GM21526 (cell line): ENCODE results near the gene SPOCK1.
"Not testable (repeated sequence)": the region's sequence is repeated elsewhere in the genome, so short reads cannot be mapped to it uniquely, and the experiment has no call there.

Experiments used
- ATAC-seq: cut with Tn5 transposase; IDR thresholded peaks from one replicate; pipeline ENCODE4 v1.9.1; 2021; ENCODE audit warnings: moderate library complexity; ENCODE audit not compliant: unreplicated experiment, low FRiP score

Gene SPOCK1

DNA sequence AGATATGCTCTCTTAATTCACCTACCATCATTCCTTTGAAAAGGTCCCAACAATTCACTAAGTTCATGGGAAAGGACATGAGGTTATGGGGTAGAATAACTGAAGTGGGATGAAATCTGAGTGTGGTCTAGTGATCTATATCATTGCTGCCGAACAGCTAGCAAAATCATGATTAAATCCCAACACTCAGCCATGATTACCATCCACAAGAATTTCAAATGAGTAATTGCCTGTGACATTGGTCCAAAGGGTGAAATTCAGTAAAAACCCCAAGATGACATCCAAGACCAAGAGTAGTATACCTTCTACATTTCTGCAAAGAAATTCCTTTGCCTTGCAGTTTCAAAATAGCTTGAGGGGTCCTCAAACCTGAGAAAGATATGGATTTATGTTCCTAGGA is 225.6 kb downstream of the SPOCK1 start:
- ATAC-seq, result no peak

DNA sequence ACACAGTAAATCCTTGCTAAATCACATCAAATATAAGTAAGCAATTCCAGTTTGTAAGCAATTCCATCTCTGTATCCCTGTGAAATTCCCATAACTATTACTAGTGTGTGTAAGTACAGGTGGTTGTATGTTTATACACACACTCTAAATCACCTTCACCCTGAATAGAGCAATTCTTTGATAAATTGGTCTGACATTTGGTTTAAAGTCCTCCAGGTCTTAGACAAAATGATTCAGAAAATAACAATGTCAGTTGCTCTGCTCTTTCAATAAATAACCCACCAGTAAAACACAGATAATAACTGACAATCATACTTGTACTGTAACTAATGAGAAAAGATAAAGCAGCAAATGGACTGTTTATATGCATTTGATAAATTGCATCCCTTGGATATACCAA is 226.3 kb downstream of the SPOCK1 start:
- ATAC-seq, result no peak

DNA sequence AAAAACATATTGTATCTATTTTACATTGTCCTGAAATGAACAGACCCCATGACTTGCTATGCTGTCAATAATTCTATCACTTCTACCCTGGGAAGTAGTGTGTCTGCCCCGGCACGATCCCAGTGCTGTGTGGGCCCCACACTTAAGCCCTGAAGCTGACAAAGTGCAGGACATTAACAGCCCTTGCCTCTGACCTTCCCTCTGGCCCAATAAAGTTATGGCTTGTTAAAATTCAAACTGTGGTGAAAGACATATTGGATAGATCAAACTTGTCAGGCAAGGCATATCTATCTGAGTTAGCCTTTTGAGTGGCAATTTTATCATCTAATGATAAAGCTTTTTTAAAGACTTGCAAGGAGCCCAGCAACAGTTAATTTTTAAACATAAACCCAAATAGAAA is 229.2 kb downstream of the SPOCK1 start:
- no peak for ATAC-seq

DNA sequence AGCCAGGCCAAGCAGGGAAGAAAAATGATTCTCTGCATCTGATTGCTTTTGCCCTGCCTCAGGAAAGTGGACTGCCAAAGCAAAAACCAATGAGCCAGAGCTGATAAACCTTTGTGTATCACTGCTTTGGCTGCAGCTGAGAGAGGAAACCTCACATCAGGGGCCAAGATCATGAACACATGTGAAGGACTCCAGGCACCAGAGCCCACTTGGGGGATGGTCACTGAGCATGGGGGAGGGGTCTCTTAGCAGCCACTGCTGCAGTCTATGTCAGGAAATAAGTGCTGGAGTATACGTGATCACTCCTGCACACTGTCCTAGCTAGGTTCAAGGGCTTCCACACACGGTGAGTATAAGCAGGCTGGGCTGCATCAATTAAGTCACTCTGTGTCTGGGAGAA is 229.9 kb downstream of the SPOCK1 start:
- no peak for ATAC-seq

DNA sequence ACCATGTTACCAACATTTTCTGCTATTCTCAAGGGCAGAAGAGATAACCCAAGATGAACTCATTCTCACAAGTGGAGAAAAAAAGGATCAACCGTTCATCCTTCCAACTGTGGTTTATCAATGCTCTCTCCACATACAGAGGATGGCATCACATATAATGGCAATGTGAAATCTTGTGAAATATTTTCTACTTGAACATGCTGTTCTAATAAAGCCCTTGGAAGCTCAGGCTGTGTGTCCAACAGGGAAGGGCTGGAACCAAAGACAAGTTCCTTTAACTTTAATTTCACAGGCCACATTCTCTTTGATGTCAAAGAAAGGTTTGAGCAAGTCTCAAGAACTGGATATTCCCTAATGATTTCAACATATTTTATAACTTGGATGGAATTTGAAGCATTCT is 230.5 kb downstream of the SPOCK1 start:
- ATAC-seq, result no peak

DNA sequence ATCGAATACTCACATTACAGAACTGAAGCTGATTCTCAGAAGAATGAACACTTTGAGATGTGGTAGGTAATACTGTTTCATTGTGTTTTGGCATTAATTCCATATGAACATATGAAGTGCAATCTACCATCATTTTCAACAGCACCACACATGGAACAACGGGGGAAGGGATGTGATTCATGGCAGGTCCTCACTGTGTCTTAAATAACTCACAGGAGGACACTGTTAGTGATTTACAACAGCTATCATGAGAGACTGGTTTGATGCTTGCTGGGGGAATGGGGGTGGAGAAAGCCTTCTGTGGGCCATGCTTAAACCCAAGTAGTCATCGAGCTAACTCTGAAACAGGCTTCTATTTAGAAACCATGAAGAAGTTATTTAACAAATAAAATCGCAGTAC is 232.9 kb downstream of the SPOCK1 start:
- no peak for ATAC-seq

DNA sequence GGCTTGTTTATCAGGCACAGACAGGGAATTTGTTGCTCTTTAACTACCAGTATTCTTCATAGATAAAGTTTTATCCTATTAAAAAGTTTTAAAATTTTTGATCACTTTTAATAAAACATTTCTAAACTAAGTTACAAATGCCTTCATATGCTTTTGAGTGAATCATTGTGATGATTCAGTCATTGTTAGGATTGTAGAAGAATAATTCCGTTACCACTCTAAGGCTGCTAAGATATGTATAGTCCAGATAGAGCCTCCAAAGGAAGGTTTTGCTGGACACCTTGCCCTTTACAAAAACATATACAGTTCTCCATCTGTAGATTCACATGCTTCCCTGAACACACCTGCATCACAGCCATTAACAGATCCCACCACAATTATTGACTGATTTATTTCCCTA is 233.7 kb downstream of the SPOCK1 start:
- ATAC-seq, result no peak

DNA sequence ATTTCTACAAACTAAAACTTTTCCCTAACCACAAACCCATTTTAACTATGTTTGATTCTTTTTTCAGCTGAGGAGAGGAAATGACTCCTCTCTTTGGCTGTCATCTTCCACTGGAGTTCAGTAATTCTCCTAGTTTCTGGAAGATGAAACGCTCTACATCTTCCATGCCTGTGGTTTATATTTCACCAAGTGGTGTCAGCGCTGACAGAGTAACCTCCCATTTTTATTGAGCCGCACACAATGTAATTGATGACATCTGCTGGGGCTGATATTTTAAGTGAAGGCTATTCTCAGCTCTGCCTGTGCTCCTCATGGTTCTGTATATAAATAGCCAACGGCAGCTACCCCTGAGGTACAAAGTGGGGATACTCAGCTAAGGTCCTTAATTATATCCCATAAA is 234.6 kb downstream of the SPOCK1 start:
- ATAC-seq, result no peak

DNA sequence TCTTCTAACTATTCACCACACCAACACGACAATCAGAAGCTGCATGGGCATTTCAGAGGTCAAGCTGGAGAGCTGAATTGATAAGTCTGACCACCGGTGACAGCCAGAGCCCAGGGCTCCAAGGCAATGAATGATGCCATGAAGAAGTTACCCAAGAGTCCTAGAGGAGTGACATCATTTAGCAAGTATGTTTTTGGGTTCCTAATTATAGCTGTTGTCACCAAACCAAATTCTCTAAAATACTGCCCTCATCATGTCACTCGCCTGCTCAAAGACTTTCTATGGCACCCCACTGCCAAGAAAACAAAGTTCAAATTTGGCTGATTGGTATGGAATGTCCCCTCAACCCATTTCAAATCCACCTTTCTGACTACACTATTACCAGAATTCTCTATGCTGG is 235.1 kb downstream of the SPOCK1 start:
- ATAC-seq, result no peak

DNA sequence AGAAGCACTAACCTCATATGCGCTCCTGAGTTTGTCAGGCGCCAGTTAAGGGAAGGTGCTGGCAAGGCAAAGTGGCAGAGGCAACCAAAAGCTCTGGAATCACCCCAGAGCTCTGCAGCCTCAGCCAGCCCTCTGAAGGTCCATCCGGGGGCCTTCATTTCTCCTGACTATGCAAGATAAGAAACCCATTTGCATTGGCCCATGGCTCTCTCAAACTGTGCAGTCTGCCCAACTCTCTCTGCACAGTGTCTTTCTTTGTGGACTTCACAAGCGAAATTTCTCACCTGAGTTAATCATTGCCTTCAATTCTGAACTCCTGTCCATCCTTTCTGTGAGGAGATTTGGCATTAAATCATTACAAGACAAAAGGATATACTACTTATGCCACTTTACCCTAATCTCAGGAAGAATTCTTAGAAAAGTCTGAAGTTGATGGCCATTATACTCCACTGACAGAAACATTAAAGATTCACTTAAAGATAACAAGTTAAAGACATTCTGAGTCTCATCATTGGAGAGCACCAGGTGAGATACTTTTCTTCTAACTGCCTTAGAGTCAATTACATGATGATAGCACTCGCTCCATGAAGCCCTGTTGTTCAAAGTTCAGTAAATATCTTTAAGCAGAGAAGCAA is 235.6 kb downstream of the SPOCK1 start:
- no peak for ATAC-seq

DNA sequence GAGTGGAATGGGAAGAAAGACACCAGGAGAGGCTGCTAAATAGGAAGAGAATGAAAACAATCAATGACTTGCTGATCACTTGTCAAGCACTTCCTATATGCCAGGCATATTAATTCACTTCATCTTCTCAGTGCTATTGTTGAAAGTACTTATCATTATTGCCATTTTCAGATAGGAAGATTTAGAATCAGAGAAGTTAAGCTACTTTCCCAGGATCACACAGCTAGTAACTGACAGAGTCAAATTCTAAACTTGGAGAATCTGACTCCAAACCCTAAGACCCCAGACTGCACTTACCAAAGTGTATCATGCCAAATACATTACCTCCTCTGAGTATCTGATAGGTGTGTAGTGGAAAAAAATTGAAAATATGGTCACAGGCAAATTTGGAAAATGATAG is 236.3 kb downstream of the SPOCK1 start:
- ATAC-seq, result no peak

DNA sequence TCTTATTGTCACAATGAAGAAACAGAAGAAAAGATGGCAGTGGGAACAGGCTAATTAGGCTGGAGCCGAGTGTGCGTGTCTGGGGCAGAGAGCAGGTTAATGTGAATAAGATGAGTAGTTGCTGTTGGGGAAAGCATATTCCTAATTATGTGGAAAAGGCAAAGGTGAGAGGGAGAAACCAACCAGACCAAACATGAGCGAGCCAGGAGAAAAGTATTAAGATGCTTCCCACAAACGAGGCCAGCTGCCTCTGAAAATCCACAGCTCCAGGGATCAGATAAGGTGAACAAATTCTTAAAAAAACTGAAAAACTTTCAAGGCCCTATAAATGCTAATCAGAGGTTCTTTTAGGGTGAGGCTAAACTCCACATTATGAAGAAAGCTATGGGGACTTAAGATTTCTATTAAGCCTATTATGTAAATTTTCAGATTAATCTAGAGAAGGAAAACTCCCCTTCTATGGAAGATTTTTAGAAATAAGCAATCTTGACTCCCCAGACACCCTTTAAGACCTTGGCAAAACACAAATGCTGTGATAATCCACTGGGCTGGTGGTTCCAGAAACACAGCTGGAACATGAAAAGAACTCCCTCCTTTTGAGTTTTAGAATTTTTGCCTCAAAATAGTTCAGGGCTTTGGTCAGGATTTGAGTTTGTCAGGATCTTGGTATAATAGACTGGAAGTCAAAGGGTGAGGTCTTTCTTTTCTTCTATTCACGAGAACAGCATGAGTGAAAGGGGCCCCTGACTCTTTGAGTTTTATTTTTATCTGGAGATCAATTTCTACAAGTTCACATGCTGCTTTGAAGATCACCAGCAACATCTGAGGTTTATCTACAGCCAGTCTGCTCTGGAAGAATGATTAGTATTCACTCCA is 238.1 kb downstream of the SPOCK1 start:
- ATAC-seq, result no peak

DNA sequence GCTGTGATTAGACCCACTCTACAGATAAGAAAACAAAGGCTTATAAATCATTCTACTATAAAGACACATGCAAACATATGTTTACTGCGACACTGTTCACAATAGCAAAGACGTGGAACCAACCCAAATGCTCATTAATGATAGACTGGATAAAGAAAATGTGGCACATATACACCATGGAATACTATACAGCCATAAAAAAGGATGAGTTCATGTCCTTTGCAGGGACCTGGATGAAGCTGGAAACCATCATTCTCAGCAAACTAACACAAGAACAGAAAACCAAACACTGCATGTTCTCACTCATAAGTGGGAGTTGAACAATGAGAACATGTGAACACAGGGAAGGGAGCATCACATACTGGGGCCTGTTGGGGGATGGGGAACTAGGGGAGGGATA is 240.0 kb downstream of the SPOCK1 start:
- ATAC-seq, result not testable (repeated sequence)

DNA sequence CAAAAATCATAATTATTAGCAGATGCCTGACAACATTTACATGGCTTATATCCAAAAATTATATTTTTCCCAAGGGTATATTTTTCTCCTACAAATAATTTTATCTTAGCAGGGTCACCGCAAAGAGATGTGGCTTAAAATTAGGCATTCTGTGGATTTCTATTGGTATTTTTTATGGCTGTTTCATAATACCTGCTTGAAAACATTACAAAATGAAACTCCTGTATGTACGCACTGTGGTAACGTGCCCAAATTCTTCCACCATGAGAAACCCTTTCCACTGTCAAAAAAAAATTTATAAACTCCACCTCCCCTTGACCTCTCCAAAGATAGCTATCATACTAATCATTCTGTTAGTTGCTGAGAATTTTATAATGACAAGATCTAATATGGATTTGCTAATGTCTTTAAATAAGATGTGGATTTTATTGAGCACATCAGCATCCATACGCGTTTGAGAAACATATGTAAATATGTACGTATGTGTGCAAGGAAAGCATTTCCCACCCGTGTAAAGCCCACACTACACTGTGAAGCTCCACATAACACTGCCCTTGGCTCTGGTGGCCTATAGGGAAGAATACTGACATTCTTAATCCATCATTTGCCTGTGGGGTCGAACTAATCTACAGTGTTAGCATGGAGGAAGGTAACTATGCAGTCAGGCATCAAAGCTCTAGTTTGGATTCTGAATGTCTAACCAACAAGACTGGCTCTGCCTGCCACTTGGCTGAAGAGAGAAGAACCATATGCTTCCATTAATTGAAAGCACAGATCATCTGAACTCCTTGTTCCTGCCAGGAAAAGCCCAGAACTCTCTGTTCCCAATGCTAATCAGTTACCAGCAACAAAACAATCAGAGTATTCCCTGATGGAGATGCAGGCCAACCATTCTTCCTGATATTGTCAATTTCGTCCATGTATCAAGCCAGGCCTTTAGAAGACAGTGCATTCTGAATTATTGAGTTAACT is 244.7 kb downstream of the SPOCK1 start:
- no peak for ATAC-seq

DNA sequence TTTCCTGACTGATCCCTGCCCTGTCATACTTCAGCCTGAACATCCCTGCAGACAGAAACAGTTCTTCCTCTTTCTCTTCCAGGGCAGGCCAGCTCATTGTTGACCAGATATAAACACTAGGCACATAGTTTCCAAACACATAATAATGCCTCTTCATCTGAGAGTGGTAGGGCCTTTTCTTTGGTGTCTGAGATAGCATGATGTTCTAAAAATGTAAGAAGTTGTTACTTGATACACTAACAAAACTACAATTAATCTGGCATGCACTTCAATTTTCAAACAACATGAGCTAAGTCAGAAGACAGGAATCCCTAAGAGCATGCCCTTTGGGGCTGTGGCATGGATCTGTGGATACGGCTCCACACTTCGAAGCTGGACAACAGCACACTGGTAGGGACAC is 246.6 kb downstream of the SPOCK1 start:
- ATAC-seq, result no peak

DNA sequence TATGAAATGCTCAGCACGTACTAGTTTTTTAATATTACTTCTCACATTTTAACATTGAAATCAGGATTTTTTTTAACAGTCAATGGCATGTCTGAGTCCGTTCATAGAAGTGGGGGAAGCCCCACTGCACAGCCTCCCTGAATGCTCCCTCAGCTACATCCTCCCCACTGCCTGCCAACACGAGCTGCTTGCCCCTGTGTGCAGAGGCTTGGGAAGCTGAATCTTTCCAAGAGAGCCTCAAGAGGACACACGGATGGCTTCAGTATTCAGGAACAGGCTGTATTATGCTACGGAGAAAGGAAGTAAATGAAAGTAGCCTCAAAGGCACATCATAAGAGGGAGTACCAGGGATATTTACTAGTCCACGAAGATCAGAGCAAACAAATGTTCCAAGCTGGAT is 248.7 kb downstream of the SPOCK1 start:
- no peak for ATAC-seq

DNA sequence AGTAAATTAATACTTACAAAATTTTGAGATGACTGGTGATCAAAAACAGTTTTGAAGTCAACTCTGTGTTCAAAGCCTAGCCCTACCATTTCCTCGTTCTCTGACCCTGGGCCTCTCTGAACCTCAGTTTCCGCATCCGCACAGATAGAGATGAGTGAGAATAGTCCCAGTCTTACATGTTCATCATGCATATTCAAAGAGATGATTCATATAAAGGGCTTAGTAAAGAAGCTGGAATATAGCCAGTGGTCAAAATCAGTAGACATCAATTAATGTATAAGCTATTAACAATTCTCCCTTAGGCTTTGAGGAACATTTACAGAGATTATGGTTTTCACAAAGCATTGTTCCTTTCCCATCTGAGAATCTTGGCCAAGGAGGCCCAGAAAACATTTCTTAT is 250.6 kb downstream of the SPOCK1 start:
- ATAC-seq, result no peak

DNA sequence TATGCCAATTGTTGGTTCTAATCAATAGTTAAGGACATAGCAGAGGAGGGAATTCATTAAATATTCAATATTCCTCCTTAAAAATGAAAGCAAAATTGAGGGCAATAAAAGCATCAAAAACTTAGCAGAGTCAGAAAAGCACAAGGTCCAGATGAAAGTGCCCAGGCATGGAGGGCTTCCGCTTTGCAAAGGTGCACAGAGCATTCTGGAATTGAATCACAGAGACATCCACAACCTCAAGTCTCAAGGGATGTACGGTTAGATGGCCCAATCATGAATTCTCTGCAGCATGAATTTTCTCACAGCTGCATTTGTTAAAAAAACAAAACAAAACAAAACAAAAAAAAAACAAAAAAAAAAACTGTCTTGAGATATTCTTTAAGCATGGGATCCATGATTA is 253.7 kb downstream of the SPOCK1 start:
- no peak for ATAC-seq

DNA sequence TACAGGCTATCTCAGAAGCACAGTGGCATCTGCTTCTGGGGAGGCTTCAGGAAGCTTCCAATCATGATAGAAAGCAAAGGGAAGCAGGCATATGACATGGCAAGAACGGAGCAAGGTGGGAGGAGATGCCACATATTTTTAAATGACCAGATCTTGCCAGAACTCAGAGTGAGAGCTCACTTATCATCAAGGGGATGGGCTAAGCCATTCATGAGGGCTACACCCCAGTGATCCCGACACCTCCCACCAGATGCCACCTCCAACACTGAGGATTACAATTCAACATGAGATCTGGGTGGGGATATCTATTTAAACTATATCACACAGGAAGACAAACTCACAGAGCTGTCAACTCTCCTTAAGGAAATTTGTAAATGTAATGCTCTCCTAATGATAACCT is 258.8 kb downstream of the SPOCK1 start:
- no peak for ATAC-seq

DNA sequence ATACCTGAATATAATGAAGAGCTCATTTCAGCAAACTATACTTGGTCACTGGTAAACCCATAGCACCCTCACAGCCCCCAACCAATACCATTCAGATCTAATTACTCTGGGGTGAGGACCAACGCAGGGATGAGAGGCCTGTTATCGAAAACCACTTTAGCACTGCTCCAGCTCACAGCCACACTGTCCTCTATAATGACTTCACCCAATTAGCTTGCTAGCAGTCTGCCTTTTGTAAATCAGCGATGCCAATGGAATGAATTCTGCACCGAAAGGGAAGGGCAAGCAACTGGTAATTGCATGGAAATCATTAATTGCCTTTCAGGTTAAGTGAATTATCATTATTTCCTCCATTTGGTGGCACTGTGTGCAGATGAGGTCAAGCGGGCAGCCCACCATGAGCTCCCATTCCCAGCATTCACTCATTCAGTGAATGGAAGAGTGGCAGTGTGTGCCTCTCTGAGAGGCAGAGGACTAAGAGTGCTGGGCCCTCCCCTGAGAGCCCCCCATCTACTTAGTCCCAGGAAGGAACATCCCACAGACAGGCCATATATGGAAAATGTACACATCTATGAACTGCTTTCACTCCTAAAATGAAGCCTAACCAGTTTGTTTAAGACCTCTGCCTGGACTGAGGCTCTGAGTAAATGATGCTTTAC is 262.1 kb downstream of the SPOCK1 start:
- no peak for ATAC-seq

DNA sequence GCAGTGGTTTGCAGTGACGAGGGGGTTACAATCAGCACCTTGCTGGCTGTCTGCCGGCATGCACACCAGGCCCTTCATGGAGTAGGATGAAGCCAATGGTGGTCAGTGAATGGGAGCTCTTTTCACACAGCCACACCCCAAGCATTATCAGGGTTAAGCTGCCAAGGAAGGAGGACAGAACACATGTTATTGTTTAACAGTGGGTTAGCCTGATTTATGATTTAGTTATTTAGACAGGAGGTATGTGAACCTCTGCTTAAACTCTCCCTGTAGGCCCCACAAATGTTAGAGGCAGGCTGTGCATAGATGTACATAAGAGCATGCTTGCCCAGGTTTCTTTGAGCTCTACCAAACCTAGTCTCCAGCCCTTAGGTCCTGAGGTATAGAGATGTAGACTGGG is 262.9 kb downstream of the SPOCK1 start:
- ATAC-seq, result no peak
